ENCODE results near the gene TMEM139. TPM values are rescaled to one million over a fixed set of nuclear protein-coding genes. Genes with fewer than 3 reads are reported as not detected.

TMEM139 gene
- total and polyA plus RNA-seq, 10 of the 15 experiments (the other 5 are each of a cell fraction or from before 2014, with no cell fraction given) = 0.31 TPM; not detected in 9

DNA sequence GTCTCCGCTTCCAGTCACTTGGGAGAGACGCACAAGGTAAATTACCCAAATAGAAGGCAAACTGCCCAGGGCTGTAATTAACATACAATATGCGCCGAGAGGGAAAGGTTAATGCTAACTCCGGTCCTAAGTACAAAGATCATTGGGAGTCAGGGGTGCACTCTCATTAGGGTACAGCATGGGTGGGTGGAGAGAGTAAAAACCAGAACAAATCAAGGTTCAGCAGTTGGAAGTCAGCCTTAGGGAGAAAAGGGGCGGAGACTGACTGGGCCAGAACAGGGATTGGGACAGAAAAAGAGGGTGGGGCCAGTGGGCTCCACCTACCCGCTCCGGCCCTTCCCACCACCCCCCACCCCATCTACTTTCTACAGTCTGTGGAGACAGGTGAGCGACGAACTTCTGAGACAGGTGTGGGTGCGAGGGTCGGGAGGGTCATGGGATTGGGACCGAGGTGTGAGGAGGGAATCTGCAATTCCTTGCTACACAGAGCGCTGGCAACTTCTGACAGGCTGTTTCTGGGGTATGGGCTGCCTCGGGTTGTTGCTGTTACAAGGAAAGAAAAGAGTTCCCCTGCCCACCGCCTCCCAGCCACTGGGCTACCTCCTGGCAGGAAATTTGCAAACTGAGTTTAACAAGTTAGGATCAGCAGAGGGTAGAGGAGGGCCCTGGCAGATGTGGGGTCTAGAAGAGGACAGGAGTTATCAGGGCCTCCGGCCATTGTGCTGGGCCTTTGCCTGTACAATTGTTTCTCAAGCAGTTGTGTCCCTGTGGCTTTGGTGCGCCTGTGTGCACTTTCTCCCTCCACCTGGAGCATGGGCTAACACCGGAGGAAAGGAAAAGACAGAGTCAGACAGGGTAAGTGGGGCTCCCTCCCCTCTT lies at the start of gene TMEM139 (continued):
- no peak for TF ChIP-seq ZZZ3 (IDR thresholded peaks at IDR 0.05; ENCODE audit: control insufficient read depth, insufficient read length, low read depth)
- no peak for TF ChIP-seq MYC (IDR thresholded peaks at IDR 0.05; ENCODE audit: insufficient read depth, insufficient read length, insufficient replicate concordance, low read length, severe bottlenecking)

- in situ Hi-C loops (cut with MboI) = no loop called here
- Histone ChIP-seq H3K9ac (ENCODE audit: control insufficient read depth, insufficient read depth, low read length) (no peak overlapping the region), H3K36me3 (ENCODE audit: control insufficient read depth in 2 of 2, insufficient read depth in 2 of 2, low read length in 1 of 2) (no peaks in the 10 kb centered on the region), H2AFZ (ENCODE audit: control insufficient read depth, low read depth, low read length) (no peak overlapping the region), H3K4me1 (ENCODE audit: control insufficient read depth, insufficient read depth, low read length) (no peaks in the 10 kb centered on the region), H3K4me3 (no peak overlapping the region), H3K27ac (ENCODE audit: control insufficient read depth, insufficient read depth) (no peak overlapping the region), H4K20me1 (ENCODE audit: control insufficient read depth, insufficient read depth) (no peaks in the 10 kb centered on the region), H3K27me3 (replicated peaks in 1 of 2; ENCODE audit: control insufficient read depth in 2 of 2, insufficient read depth in 2 of 2, low read length in 1 of 2) (no peaks in the 10 kb centered on the region), H3K9me3 (replicated peaks; ENCODE audit: control insufficient read depth, insufficient read depth, low read length) (no peaks in the 10 kb centered on the region; the same call in 2 of the 3 replicates), H3K79me2 (ENCODE audit: control insufficient read depth, insufficient read depth, low read length) (no peaks in the 10 kb centered on the region), H3K4me2 (ENCODE audit: control insufficient read depth, insufficient read depth) (no peak overlapping the region)
- DNase-seq (ENCODE audit: low read depth, low spot score) = no peak
- ChIA-PET RAD21 (ENCODE audit: unreplicated experiment) (no interaction called here), SMC1A (ENCODE audit: uncharacterized antibody, unreplicated experiment) (no interaction called here), CTCF (no interaction called here), POLR2A (no interaction called here)
- TF ChIP-seq EZH2 (IDR thresholded peaks at IDR 0.05; ENCODE audit: borderline replicate concordance, control insufficient read depth, low read depth, low read length) (no peak), RB1 (IDR thresholded peaks at IDR 0.05; ENCODE audit: borderline replicate concordance) (no peak), ZNF274 (IDR thresholded peaks at IDR 0.05; ENCODE audit: insufficient read depth, insufficient read length) (no peak), TARDBP (IDR thresholded peaks at IDR 0.05; ENCODE audit: borderline replicate concordance) (no peak), WRNIP1 (IDR thresholded peaks at IDR 0.05; ENCODE audit: borderline replicate concordance, low read depth, low read length) (no peak), NFYB (IDR thresholded peaks at IDR 0.05; ENCODE audit: insufficient read depth, low read depth, low read length) (no peak), ZBTB11 (CRISPR knock-in tag; IDR thresholded peaks at IDR 0.05) (no peak), CBFB (IDR thresholded peaks at IDR 0.05; ENCODE audit: low read depth) (no peak), YY1 (IDR thresholded peaks at IDR 0.05; ENCODE audit: low read depth, low read length) (no peak)
- TF ChIP-seq, protein P1, sequence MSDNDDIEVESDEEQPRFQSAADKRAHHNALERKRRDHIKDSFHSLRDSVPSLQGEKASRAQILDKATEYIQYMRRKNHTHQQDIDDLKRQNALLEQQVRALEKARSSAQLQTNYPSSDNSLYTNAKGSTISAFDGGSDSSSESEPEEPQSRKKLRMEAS (IDR thresholded peaks at IDR 0.05; ENCODE audit: low read depth, low read length) = no peak
- TF ChIP-seq, protein P2, sequence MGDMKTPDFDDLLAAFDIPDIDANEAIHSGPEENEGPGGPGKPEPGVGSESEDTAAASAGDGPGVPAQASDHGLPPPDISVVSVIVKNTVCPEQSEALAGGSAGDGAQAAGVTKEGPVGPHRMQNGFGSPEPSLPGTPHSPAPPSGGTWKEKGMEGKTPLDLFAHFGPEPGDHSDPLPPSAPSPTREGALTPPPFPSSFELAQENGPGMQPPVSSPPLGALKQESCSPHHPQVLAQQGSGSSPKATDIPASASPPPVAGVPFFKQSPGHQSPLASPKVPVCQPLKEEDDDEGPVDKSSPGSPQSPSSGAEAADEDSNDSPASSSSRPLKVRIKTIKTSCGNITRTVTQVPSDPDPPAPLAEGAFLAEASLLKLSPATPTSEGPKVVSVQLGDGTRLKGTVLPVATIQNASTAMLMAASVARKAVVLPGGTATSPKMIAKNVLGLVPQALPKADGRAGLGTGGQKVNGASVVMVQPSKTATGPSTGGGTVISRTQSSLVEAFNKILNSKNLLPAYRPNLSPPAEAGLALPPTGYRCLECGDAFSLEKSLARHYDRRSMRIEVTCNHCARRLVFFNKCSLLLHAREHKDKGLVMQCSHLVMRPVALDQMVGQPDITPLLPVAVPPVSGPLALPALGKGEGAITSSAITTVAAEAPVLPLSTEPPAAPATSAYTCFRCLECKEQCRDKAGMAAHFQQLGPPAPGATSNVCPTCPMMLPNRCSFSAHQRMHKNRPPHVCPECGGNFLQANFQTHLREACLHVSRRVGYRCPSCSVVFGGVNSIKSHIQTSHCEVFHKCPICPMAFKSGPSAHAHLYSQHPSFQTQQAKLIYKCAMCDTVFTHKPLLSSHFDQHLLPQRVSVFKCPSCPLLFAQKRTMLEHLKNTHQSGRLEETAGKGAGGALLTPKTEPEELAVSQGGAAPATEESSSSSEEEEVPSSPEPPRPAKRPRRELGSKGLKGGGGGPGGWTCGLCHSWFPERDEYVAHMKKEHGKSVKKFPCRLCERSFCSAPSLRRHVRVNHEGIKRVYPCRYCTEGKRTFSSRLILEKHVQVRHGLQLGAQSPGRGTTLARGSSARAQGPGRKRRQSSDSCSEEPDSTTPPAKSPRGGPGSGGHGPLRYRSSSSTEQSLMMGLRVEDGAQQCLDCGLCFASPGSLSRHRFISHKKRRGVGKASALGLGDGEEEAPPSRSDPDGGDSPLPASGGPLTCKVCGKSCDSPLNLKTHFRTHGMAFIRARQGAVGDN (IDR thresholded peaks at IDR 0.05) = no peak
- ATAC-seq = no peak
- intact Hi-C loops (cut with micrococcal nuclease; ENCODE audit: unreplicated experiment) = no loop called here
- WGBS (ENCODE audit: insufficient coverage, insufficient replicate concordance, low lambda C conversion rate, missing lambda C conversion rate) = 0% methylated on average over 1 of the region's 1 CpG
- no TSS peak for BruUV-seq (replicated peaks)
- FAIRE-seq = no peak
These were observed 49.2 kb upstream of the TMEM139 start for GRCh38 chr7:143235561-143235960.

Data from GM12878 (cell line).